IPS-11a (cell line): ENCODE data around the gene PLA2G4B.

ENCODE experiments used
- H3K4me3 ChIP-seq: one replicate; pipeline ENCODE4 v1.5.1; 2013; ENCODE audit warnings: low read depth, low read length, control low read depth

The PLA2G4B gene

GRCh38 chr15:41885841-41886240 lies 47.2 kb downstream of the PLA2G4B start:
- H3K4me3 ChIP-seq = no peak overlapping the region

DNA sequence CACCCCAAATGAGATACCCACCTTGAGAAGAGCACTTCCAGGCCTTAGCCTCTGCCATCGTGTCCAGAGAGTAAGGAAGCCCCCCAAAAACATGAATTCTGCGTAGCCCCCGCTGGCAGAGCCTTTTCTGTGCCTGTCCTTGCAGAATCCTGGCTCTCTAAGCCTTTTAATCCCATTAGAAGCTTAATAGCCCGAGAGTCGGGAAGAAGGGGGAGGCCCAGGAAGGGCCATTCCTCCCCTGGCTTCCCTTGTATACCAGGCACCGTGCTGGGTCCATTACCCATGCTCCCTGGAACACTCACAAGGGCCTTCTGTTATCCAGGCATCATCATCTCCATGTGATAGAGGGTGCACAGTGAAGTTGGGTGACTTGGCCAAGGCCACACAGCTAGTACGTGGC lies 48.1 kb downstream of the PLA2G4B start:
- H3K4me3 ChIP-seq = no peak overlapping the region

- no peak overlapping the region for H3K4me3 ChIP-seq
Observed at GRCh38 chr15:41887161-41887560, 48.5 kb downstream of the PLA2G4B start.

DNA sequence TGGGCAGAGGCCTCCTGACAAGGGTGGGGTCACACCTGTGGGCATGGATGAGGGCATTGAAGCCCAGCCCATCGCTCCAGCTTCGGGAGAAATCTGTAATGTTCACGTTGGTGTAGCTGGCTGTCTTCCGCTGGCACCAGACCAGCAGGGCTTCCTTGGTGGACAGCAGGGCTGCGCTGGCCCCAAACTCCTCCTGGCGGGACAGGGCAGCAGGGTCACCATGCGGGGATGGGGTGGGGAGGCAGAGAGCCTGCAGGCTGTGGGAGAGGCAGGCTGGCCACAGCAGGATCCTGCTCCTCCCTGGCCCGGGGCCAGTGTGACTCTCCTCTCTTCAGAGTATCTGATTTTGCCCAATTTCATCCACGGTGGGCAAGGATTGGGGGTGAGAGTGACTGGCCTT lies 49.2 kb downstream of the PLA2G4B start:
- H3K4me3 ChIP-seq = no peak overlapping the region

DNA sequence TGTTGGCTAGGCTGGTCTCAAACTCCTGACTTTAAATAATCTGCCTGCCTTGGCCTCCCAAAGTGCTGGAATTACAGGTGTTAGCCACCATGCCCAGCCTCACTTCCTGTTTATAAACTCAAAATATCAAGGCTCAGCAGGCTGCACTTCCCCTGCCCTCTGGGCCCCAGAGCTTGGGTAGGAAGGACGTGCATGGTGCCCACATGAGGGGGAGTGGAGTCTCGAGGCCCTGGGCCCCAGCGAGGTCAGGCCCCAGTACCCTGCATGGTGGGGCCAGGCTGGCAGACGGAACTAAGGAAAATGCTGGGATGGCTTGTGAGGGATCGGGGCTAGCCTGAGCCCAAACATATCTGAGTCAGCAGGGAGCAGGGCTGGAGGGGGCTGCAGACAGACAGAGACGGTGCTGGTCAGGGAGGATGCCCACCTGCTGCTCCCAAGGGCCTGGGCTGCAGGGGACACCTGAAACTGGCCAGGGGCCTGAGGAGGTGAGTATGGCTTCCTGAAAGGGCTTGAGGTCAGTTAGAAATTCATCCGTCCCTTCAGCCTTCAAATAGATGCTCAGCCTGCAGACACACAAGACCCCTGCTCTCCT lies 50.1 kb downstream of the PLA2G4B start:
- no peak overlapping the region for H3K4me3 ChIP-seq

- H3K4me3 ChIP-seq = no peak overlapping the region
Observed at GRCh38 chr15:41890050-41890690, 51.5 kb downstream of the PLA2G4B start.

DNA sequence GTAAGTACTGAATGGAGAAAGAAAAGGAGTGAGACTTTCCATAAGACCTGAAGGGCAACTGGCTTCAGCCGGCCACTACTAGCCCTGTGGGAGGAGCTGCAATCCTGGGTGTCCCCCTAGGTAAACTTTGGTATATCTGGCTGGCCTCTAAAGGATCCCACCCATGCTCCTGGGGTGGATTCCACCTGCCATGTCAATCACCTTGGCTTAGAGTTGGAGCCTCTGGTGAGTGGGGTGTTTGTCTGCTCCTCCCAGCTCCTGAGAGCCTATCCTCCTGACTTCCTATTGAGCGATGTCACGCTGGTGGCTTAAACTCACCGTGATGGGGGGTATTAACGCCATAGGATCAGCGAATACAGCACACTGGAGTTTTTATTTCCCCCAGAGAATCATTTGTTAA lies 52.6 kb downstream of the PLA2G4B start:
- no peak overlapping the region for H3K4me3 ChIP-seq

DNA sequence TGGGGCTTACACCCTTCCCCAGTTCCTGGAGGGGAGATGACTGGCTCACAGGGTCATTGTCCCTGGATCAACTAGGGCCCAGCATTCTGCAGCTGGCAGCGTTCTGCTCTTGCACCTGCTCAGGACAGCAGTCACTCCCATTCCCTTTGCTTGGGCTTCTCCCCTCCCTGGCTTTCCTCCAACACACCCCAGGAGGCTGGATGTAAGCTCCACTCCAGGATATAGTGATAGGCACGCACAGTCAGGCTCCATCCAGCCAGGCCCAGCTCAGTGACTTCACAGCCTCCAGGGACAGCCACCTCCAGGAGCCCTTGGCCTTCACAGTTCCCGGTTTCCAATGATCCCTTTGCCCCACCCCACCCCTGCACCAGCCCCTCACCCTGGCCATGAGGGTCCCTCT lies 53.3 kb downstream of the PLA2G4B start:
- H3K4me3 ChIP-seq = no peak overlapping the region

DNA sequence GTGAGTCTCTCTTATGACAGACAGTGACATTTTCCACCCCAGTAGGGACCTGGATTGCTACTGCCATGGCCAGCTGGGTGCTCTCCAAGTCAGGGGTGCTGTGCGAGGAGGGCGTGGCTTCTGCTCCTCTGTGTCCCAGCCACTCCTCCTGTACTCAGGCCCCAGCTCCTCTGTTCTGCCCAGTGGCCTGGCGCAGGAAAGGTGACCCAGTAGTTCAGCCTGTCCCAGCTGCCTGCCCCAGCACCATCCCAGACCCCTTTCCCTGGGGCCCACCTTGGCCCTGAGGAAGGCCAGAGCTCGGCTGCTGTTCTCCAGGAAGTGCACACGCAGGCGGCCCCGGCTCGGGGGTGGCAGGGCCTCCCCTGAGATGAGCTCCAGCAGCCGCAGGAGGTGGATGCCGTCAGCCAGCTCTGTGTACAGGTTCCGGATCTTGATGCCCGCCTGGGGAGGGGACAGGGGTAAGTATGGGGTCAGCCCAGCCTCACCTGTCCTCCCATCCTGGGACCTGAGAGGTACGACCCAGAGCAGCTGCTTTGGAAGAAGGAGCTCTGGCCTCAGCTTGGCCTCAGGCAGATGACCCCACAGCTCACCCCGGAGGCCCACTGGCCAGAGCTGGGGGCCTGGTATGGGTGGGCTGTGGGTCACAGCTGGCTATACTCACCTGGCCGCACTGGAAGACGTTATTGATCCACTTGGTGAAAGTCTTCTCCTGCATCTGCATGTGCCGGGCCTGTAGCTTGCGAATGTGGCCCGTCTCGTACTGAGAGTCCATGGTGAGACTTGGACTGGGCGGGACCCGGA lies 54.2 kb downstream of the PLA2G4B start:
- no peak overlapping the region for H3K4me3 ChIP-seq

DNA sequence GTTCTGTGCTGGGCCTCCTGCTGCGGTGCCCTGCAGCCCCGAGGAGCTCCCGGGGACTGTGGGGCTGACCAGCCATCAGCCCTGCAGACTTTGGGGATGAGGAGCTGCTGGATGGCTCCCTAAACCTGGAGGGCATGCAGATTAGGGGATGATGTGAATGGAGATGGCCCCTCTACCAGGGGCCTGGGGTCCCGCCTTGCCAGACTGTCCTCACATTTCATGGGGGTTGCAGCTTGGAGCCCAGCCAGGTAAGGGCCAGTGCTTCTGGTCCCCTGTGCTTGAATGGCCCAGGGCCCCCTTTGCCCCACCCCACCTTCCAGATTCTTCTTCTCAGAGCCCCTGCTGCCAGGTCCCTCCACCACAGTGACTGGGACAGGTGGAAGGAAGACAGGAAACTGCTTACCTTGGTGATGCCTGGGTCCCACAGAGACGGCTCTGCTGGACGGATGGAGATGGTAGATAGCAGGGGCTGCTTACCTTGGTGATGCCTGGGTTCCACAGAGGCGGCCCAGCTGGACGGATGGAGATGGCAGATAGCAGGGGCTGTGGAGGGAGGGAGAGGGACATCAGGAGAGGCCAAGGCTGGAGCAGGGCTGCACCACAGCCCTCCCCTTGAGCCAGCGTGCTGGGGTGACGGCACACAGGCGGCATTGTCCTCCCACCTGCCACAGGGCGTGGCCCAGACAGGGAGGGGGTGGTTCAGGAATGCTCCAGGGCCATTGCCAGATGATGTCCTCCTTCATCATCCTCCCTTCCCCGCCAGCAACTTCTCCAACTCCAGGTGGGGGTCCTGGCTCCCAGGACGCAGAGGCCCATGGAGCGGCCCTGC lies 55.0 kb downstream of the PLA2G4B start, which contains the start of gene SPTBN5:
TSS of gene SPTBN5 (minus strand) at position 632 of the 829 bp plus-strand sequence. CDS start at position 76, 556 bp downstream.
- H3K4me3 ChIP-seq = no peak within 1 kb of the TSS

GRCh38 chr15:41894251-41894790 lies 55.7 kb downstream of the PLA2G4B start:
- no peak overlapping the region for H3K4me3 ChIP-seq

GRCh38 chr15:41894791-41895463 lies 56.3 kb downstream of the PLA2G4B start:
- H3K4me3 ChIP-seq = no peak overlapping the region

GRCh38 chr15:41895491-41895890 lies 56.8 kb downstream of the PLA2G4B start:
- H3K4me3 ChIP-seq = no peak overlapping the region

DNA sequence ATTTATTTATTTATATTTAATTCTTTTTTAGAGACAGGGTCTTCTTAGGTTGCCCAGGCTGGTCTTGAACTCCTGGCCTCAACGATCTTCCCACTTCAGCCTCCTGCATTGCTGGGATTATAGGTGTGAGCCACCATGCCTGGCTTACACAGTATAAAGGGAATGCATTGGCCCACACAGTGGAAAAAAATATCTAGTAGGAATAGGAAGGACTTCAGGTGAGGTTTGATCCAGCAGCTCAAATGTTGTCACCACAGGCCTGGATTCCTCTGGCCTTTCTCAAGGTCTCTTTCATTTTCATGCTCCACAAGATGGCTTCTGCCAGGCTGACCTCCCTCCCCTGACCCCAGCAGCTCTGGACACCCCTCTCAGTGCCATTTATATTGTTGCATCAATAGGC lies 57.3 kb downstream of the PLA2G4B start:
- no peak overlapping the region for H3K4me3 ChIP-seq

GRCh38 chr15:41896566-41896965 lies 57.9 kb downstream of the PLA2G4B start:
- no peak overlapping the region for H3K4me3 ChIP-seq

DNA sequence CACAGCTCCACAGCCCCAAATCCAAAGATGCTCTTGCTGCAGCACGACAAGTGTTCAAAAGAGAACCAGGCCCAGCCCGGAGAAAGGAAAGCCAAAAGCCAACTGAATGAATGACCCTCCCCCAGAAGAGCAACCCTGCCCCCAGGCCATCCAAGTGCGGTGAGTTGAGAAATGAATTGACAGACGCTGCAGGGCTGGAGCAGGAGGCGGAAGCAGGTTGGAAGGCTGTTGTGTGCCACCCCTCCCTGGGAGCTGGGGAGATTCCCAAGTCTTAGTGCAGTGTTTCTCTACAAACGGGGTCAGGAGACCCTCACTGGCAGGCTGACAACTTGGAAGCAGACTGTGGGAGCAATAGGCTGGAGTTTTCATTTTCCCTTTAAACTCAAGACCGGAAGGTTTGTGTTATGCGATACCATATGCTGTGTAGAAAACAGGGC lies 58.7 kb downstream of the PLA2G4B start:
- no peak overlapping the region for H3K4me3 ChIP-seq
